ENCODE results near the gene ZNF76.

The ZNF76 gene

GRCh38 chr6:35218456-35218855 is 41.1 kb upstream of the ZNF76 start:
- Histone ChIP-seq H3K27me3 (replicated peaks; ENCODE audit: control insufficient read depth, insufficient read depth, low read length, poor library complexity, severe bottlenecking) (peaks cover 26% of the 10 kb centered on the region), H3K27ac (ENCODE audit: insufficient read depth, low read length, poor library complexity, severe bottlenecking) (no peak overlapping the region), H3K4me1 (ENCODE audit: control insufficient read depth, insufficient read depth, low read length, poor library complexity, severe bottlenecking) (peaks cover 6% of the 10 kb centered on the region), H3K4me3 (ENCODE audit: insufficient read depth, low read depth, low read length, poor library complexity, severe bottlenecking) (no peak overlapping the region), H3K9me3 (ENCODE audit: control insufficient read depth, low read length) (no peaks in the 10 kb centered on the region), H3K36me3 (ENCODE audit: control insufficient read depth, insufficient read depth, low read length) (no peaks in the 10 kb centered on the region)
- no peak for DNase-seq

DNA sequence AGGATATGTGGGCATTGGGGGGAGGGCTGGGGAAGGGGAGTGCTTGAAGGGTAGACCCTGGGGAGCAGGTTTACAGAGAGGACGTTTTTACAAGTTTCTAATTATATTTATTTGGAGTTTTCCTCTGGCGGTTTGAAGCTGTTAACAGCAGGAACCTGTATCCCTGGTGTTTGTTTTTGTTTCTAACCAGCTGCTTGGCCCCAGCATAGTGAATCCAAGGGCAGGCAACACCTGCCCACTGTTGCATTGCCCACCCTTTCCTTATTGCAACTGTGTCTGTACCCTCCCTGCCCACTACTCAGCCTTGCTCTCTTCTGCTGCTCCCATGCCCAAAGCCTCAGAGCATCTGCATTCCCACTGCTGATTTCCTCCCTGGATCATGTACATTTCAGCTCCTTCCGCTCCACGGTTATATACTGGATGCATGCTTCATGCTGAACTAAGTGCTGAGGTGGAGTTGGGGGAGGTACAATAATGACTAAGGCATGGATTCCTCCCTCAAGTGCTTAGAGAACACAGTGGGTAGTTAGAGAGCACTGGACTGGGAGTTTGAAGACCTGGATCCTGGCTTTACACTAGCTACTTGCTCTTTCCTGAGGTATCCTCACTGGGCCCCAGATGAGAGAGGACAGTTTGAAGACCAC is 39.7 kb upstream of the ZNF76 start:
- Histone ChIP-seq H3K4me3 (ENCODE audit: insufficient read depth, low read depth, low read length, poor library complexity, severe bottlenecking) (no peak overlapping the region), H3K9me3 (ENCODE audit: control insufficient read depth, low read length) (no peaks in the 10 kb centered on the region), H3K27ac (ENCODE audit: insufficient read depth, low read length, poor library complexity, severe bottlenecking) (no peak overlapping the region), H3K4me1 (ENCODE audit: control insufficient read depth, insufficient read depth, low read length, poor library complexity, severe bottlenecking) (no peaks in the 10 kb centered on the region), H3K36me3 (ENCODE audit: control insufficient read depth, insufficient read depth, low read length) (no peaks in the 10 kb centered on the region), H3K27me3 (replicated peaks; ENCODE audit: control insufficient read depth, insufficient read depth, low read length, poor library complexity, severe bottlenecking) (peaks cover 14% of the 10 kb centered on the region)
- DNase-seq, result no peak

DNA sequence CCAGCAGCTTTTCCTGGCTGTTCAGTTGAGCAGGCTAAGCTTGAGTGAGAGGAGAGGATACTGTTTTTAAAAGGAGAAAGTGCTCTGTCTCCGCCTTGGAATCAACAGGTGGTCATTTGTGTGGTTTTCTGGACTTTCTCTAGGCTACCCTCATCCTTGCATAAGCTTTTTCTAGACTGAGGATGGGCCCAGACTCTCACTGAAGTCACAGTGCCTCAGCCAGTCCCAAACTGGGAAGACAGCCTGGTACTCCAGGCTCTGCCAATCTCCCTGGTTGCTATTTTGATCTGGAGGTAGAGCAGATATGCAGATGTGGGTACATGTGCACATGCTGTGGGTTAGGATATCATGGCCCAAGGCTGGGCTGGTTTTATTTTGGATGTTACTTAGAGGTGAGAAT is 38.8 kb upstream of the ZNF76 start:
- Histone ChIP-seq H3K4me1 (ENCODE audit: control insufficient read depth, insufficient read depth, low read length, poor library complexity, severe bottlenecking) (no peaks in the 10 kb centered on the region), H3K27me3 (replicated peaks; ENCODE audit: control insufficient read depth, insufficient read depth, low read length, poor library complexity, severe bottlenecking) (peaks cover 8% of the 10 kb centered on the region), H3K36me3 (ENCODE audit: control insufficient read depth, insufficient read depth, low read length) (no peaks in the 10 kb centered on the region), H3K27ac (ENCODE audit: insufficient read depth, low read length, poor library complexity, severe bottlenecking) (no peak overlapping the region), H3K9me3 (ENCODE audit: control insufficient read depth, low read length) (no peaks in the 10 kb centered on the region), H3K4me3 (ENCODE audit: insufficient read depth, low read depth, low read length, poor library complexity, severe bottlenecking) (no peak overlapping the region)
- DNase-seq, result no peak

- Histone ChIP-seq H3K4me3 (ENCODE audit: insufficient read depth, low read depth, low read length, poor library complexity, severe bottlenecking) (no peak overlapping the region), H3K9me3 (ENCODE audit: control insufficient read depth, low read length) (no peaks in the 10 kb centered on the region), H3K27ac (ENCODE audit: insufficient read depth, low read length, poor library complexity, severe bottlenecking) (no peak overlapping the region), H3K36me3 (ENCODE audit: control insufficient read depth, insufficient read depth, low read length) (no peaks in the 10 kb centered on the region), H3K27me3 (replicated peaks; ENCODE audit: control insufficient read depth, insufficient read depth, low read length, poor library complexity, severe bottlenecking) (no peaks in the 10 kb centered on the region), H3K4me1 (ENCODE audit: control insufficient read depth, insufficient read depth, low read length, poor library complexity, severe bottlenecking) (no peaks in the 10 kb centered on the region)
- no peak for DNase-seq
Measured at GRCh38 chr6:35223396-35223795, 36.1 kb upstream of the ZNF76 start.

- Histone ChIP-seq H3K36me3 (ENCODE audit: control insufficient read depth, insufficient read depth, low read length) (no peaks in the 10 kb centered on the region), H3K27me3 (replicated peaks; ENCODE audit: control insufficient read depth, insufficient read depth, low read length, poor library complexity, severe bottlenecking) (no peaks in the 10 kb centered on the region), H3K9me3 (ENCODE audit: control insufficient read depth, low read length) (no peaks in the 10 kb centered on the region), H3K4me1 (ENCODE audit: control insufficient read depth, insufficient read depth, low read length, poor library complexity, severe bottlenecking) (no peaks in the 10 kb centered on the region), H3K27ac (ENCODE audit: insufficient read depth, low read length, poor library complexity, severe bottlenecking) (no peak overlapping the region), H3K4me3 (ENCODE audit: insufficient read depth, low read depth, low read length, poor library complexity, severe bottlenecking) (no peak overlapping the region)
- no peak for DNase-seq
Measured at GRCh38 chr6:35224720-35225119, 34.8 kb upstream of the ZNF76 start.

DNA sequence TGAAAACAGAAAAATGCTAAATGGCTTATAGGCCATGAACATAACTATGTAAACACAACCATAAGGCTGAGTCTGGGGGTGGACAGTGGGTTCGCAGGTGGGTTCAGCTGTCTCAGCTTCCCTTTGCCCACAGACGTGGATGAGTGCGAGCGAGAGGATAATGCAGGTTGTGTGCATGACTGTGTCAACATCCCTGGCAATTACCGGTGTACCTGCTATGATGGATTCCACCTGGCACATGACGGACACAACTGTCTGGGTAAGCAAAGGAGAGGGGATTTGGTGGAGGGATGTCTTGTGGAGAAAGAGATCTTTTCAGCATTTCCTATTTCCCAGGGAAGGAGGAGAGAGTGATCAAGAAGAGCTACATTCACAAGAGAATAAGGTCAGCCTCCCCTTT is 31.1 kb upstream of the ZNF76 start:
- Histone ChIP-seq H3K36me3 (ENCODE audit: control insufficient read depth, insufficient read depth, low read length) (no peaks in the 10 kb centered on the region), H3K4me1 (ENCODE audit: control insufficient read depth, insufficient read depth, low read length, poor library complexity, severe bottlenecking) (no peaks in the 10 kb centered on the region)

GRCh38 chr6:35229304-35229703 is 30.2 kb upstream of the ZNF76 start:
- Histone ChIP-seq H3K4me1 (ENCODE audit: control insufficient read depth, insufficient read depth, low read length, poor library complexity, severe bottlenecking) (no peaks in the 10 kb centered on the region), H3K9me3 (ENCODE audit: control insufficient read depth, low read length) (no peaks in the 10 kb centered on the region), H3K27ac (ENCODE audit: insufficient read depth, low read length, poor library complexity, severe bottlenecking) (no peak overlapping the region), H3K36me3 (ENCODE audit: control insufficient read depth, insufficient read depth, low read length) (no peaks in the 10 kb centered on the region), H3K27me3 (replicated peaks; ENCODE audit: control insufficient read depth, insufficient read depth, low read length, poor library complexity, severe bottlenecking) (no peaks in the 10 kb centered on the region), H3K4me3 (ENCODE audit: insufficient read depth, low read depth, low read length, poor library complexity, severe bottlenecking) (no peak overlapping the region)
- no peak for DNase-seq

More for the DNA sequence above, 31.1 kb upstream of the ZNF76 start:
- DNase-seq, result no peak
- no peaks in the 10 kb centered on the region for H3K9me3 ChIP-seq (ENCODE audit: control insufficient read depth, low read length)
- no peaks in the 10 kb centered on the region for H3K27me3 ChIP-seq (replicated peaks; ENCODE audit: control insufficient read depth, insufficient read depth, low read length, poor library complexity, severe bottlenecking)
- H3K27ac ChIP-seq (ENCODE audit: insufficient read depth, low read length, poor library complexity, severe bottlenecking), result no peak overlapping the region
- H3K4me3 ChIP-seq (ENCODE audit: insufficient read depth, low read depth, low read length, poor library complexity, severe bottlenecking), result no peak overlapping the region

- Histone ChIP-seq H3K9me3 (ENCODE audit: control insufficient read depth, low read length) (no peaks in the 10 kb centered on the region), H3K4me1 (ENCODE audit: control insufficient read depth, insufficient read depth, low read length, poor library complexity, severe bottlenecking) (no peaks in the 10 kb centered on the region), H3K4me3 (ENCODE audit: insufficient read depth, low read depth, low read length, poor library complexity, severe bottlenecking) (no peak overlapping the region), H3K27ac (ENCODE audit: insufficient read depth, low read length, poor library complexity, severe bottlenecking) (no peak overlapping the region), H3K36me3 (ENCODE audit: control insufficient read depth, insufficient read depth, low read length) (no peaks in the 10 kb centered on the region), H3K27me3 (replicated peaks; ENCODE audit: control insufficient read depth, insufficient read depth, low read length, poor library complexity, severe bottlenecking) (no peaks in the 10 kb centered on the region)
- DNase-seq, result no peak
Measured at GRCh38 chr6:35230498-35230897, 29.0 kb upstream of the ZNF76 start.

DNA sequence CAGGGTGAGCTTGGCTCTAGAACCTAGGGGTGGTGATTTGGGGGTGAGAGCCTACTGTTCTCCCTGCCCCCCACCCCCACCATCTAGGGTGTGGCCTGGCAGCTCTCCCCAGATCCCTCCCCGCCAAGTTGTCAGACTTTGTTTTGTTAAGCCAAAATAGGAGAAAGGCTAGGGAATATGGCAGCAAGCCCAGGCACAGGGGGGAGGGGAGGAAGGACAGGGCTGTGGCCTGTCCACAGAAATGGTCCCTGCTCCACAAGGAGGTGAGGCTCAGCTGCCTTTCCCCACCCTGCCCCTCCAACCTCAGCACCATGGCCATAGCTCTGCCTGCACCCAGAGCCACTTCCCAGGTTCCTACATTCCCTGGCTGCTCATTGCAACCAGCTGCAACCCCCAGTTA is 28.6 kb upstream of the ZNF76 start:
- Histone ChIP-seq H3K36me3 (ENCODE audit: control insufficient read depth, insufficient read depth, low read length) (no peaks in the 10 kb centered on the region), H3K27me3 (replicated peaks; ENCODE audit: control insufficient read depth, insufficient read depth, low read length, poor library complexity, severe bottlenecking) (no peaks in the 10 kb centered on the region), H3K27ac (ENCODE audit: insufficient read depth, low read length, poor library complexity, severe bottlenecking) (no peak overlapping the region), H3K4me3 (ENCODE audit: insufficient read depth, low read depth, low read length, poor library complexity, severe bottlenecking) (no peak overlapping the region), H3K9me3 (ENCODE audit: control insufficient read depth, low read length) (no peaks in the 10 kb centered on the region), H3K4me1 (ENCODE audit: control insufficient read depth, insufficient read depth, low read length, poor library complexity, severe bottlenecking) (no peaks in the 10 kb centered on the region)
- no peak for DNase-seq

DNA sequence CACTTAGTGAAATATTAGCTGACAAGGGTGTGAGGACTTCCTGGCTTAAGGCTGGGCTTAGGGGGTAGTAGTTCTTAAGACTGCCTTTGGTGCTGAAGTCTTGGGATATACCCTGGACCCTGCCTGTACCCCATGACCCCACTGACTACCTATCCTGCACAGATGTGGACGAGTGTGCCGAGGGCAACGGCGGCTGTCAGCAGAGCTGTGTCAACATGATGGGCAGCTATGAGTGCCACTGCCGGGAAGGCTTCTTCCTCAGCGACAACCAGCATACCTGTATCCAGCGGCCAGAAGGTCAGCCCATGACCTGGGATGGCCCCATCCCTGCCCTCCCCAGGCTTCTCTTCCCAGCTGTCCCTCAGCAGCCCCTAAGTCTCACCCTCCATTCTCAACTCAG is 28.0 kb upstream of the ZNF76 start:
- Histone ChIP-seq H3K27me3 (replicated peaks; ENCODE audit: control insufficient read depth, insufficient read depth, low read length, poor library complexity, severe bottlenecking) (no peaks in the 10 kb centered on the region), H3K4me3 (ENCODE audit: insufficient read depth, low read depth, low read length, poor library complexity, severe bottlenecking) (no peak overlapping the region), H3K36me3 (ENCODE audit: control insufficient read depth, insufficient read depth, low read length) (no peaks in the 10 kb centered on the region), H3K27ac (ENCODE audit: insufficient read depth, low read length, poor library complexity, severe bottlenecking) (no peak overlapping the region), H3K9me3 (ENCODE audit: control insufficient read depth, low read length) (no peaks in the 10 kb centered on the region), H3K4me1 (ENCODE audit: control insufficient read depth, insufficient read depth, low read length, poor library complexity, severe bottlenecking) (no peaks in the 10 kb centered on the region)
- DNase-seq, result no peak

Data from effector memory CD4-positive, alpha-beta T cell (primary cell).